Endothelial cell of umbilical vein (primary cell): ENCODE measurements around the gene ZBTB14. TPM values are rescaled to one million over a fixed set of nuclear protein-coding genes. Genes with fewer than 3 reads are reported as not detected.

Experiments used
- BruUV-seq: library from RNA; stranded (reverse); fragments of 400-500 nt; replicated peaks from 2 replicates; lab custom pipeline; 2021; lab: Mats Ljungman, UMichigan
- CTCF ChIA-PET: fragments of 300-600, 350-600 bp; sonication (Branson Sonifier 250); formaldehyde crosslinking; loops from one replicate; lab custom pipeline; 2021; ENCODE audit warnings: antibody characterized with exemption, inconsistent platforms; lab: Charles Lee
- POLR2A ChIA-PET: fragments of 300-600, 350-600 bp; sonication (Branson Sonifier 250); formaldehyde crosslinking; loops from one replicate; lab custom pipeline; 2021; ENCODE audit warnings: antibody characterized with exemption, inconsistent platforms; lab: Charles Lee
- DNase-seq: peaks from one replicate; pipeline ENCODE4 v3.0.0-alpha.2; 2011; ENCODE audit warnings: low read depth, low spot score
- FAIRE-seq: peaks from 2 replicates; lab custom pipeline; 2011; peaks lifted over from hg19 to GRCh38; lab: Jason Lieb, UNC
- H2AFZ ChIP-seq: 2 replicates; pipeline ENCODE4 v1.6.0; 2012; ENCODE audit warnings: low read depth, low read length, control low read depth, inconsistent platforms
- H3K27ac ChIP-seq: 2 replicates; pipeline ENCODE4 v1.5.1; 2011; ENCODE audit warnings: low read depth, mild to moderate bottlenecking, control low read depth, low read length, moderate library complexity; ENCODE audit not compliant: insufficient read depth
- H3K27me3 ChIP-seq, 2 experiments: 2 replicates each; pipeline versions ENCODE4 v1.6.0 to v1.6.1; 2011; ENCODE audit warnings: low read length in 2 of 2, mixed read lengths in 1 of 2; ENCODE audit not compliant: control insufficient read depth in 2 of 2, insufficient read depth in 2 of 2
- H3K36me3 ChIP-seq, 2 experiments: 2 replicates in 1 of 2; 3 replicates in 1 of 2; pipeline ENCODE4 v1.5.1; 2011; ENCODE audit warnings: low read length in 2 of 2, mild to moderate bottlenecking in 1 of 2, moderate library complexity in 1 of 2; ENCODE audit not compliant: control insufficient read depth in 2 of 2, insufficient read depth in 2 of 2; ENCODE audit errors: extremely low read depth in 1 of 2
- H3K4me1 ChIP-seq: 3 replicates; pipeline ENCODE4 v1.5.1; 2011; ENCODE audit warnings: mild to moderate bottlenecking, low read length; ENCODE audit not compliant: control insufficient read depth, insufficient read depth; ENCODE audit errors: extremely low read depth
- H3K4me2 ChIP-seq: 2 replicates; pipeline ENCODE4 v1.6.1; 2011; ENCODE audit warnings: low read length, control low read depth, mixed read lengths; ENCODE audit not compliant: insufficient read depth
- H3K4me3 ChIP-seq, 3 experiments: fragments of 200-600 bp in 1 of 3; sonication (generic), shearing (Covaris generic) in 1 of 3; replicated peaks in 1 of 3; 2 replicates each; pipeline ENCODE4 v1.5.1; 2011 to 2016; ENCODE audit warnings: control low read depth in 3 of 3, low read length in 3 of 3, mild to moderate bottlenecking in 2 of 3, inconsistent platforms in 1 of 3, low read depth in 1 of 3, moderate library complexity in 1 of 3; ENCODE audit not compliant: insufficient read depth in 1 of 3
- H3K79me2 ChIP-seq: 2 replicates; pipeline ENCODE4 v1.6.0; 2012; ENCODE audit warnings: low read length, inconsistent platforms; ENCODE audit not compliant: control insufficient read depth, insufficient read depth
- H3K9ac ChIP-seq: replicated peaks from 2 replicates; pipeline ENCODE3; 2011; ENCODE audit warnings: low read length, control low read depth; ENCODE audit not compliant: insufficient read depth; ENCODE audit errors: extremely low read depth
- H3K9me1 ChIP-seq: replicated peaks from 3 replicates; pipeline ENCODE4 v1.6.0; 2011; ENCODE audit warnings: mild to moderate bottlenecking, low read length; ENCODE audit not compliant: control insufficient read depth, insufficient read depth; ENCODE audit errors: extremely low read depth
- H3K9me3 ChIP-seq: replicated peaks from 2 replicates; pipeline ENCODE4 v1.5.1; 2012; ENCODE audit warnings: low read length, inconsistent platforms; ENCODE audit not compliant: control insufficient read depth, insufficient read depth
- H4K20me1 ChIP-seq: replicated peaks from 2 replicates; pipeline ENCODE3; 2011; ENCODE audit warnings: mild to moderate bottlenecking, low read length; ENCODE audit not compliant: control insufficient read depth, insufficient read depth; ENCODE audit errors: extremely low read depth
- EZH2 ChIP-seq: IDR thresholded peaks from 2 replicates; pipeline ENCODE4 v1.6.1; 2012; ENCODE audit warnings: borderline replicate concordance, low read depth, mild to moderate bottlenecking, moderate library complexity, low read length, inconsistent platforms; ENCODE audit not compliant: severe bottlenecking
- FOS ChIP-seq: IDR thresholded peaks from 2 replicates; pipeline ENCODE4 v1.6.1; 2011; ENCODE audit warnings: mild to moderate bottlenecking, low read length, moderate library complexity, borderline replicate concordance; ENCODE audit not compliant: insufficient read depth
- JUN ChIP-seq: IDR thresholded peaks from 2 replicates; pipeline ENCODE4 v1.6.1; 2011; ENCODE audit warnings: borderline replicate concordance, low read depth; ENCODE audit not compliant: insufficient read length, insufficient read depth
- MAX ChIP-seq: IDR thresholded peaks from 2 replicates; pipeline ENCODE4 v1.6.1; 2011; ENCODE audit not compliant: insufficient read depth, insufficient read length
- MYC ChIP-seq: IDR thresholded peaks from one replicate; pipeline ENCODE4 v1.6.1; 2011; ENCODE audit warnings: mild to moderate bottlenecking, low read depth, low read length
- POLR2A ChIP-seq: IDR thresholded peaks from 2 replicates; pipeline ENCODE4 v1.6.1; 2012; ENCODE audit warnings: low read depth, mild to moderate bottlenecking, control low read depth, low read length
- POLR2AphosphoS5 ChIP-seq: IDR thresholded peaks from 2 replicates; pipeline ENCODE4 v1.6.1; 2012; ENCODE audit warnings: low read depth, mild to moderate bottlenecking, control low read depth, low read length, moderate library complexity; ENCODE audit not compliant: insufficient read depth
- dilution Hi-C: fragments of 300-500 bp; cut with MboI; formaldehyde crosslinking; loops from one replicate; pipeline ENCODE4 v1.15.0; 2019; ENCODE audit warnings: low sequenced_read_pairs; ENCODE audit not compliant: extremely low pct_ligation_motif_present
- intact Hi-C: fragments of 100-400 bp; cut with micrococcal nuclease; formaldehyde crosslinking; loops from one replicate; pipeline ENCODE4 v1.10.0; 2022
- polyA plus RNA-seq, 4 experiments: library from polyadenylated mRNA; depleted of rRNA in 3 of 4; stranded (reverse) in 3 of 4; unstranded in 1 of 4; fragments of >200 nt; gene quantifications; 2 replicates each; pipeline versions ENCODE4 v1.2.1 to v1.2.3, GENCODE V29; 2011 to 2012; ENCODE audit warnings: missing spikeins in 1 of 4
- total RNA-seq: library from RNA; stranded (reverse); gene quantifications from 2 replicates; pipeline ENCODE4 v1.2.3, GENCODE V29; 2021
- TF ChIP-seq, protein P1 (sequence below), 2 donors: IDR thresholded peaks; 1 replicate in 1 of 2; 2 replicates in 1 of 2; pipeline ENCODE4 v1.5.1; 2011; ENCODE audit warnings: low read length in 2 of 2, mild to moderate bottlenecking in 2 of 2, moderate library complexity in 2 of 2, control low read depth in 1 of 2, inconsistent platforms in 1 of 2, low read depth in 1 of 2; ENCODE audit not compliant: insufficient read depth in 1 of 2; ENCODE audit errors: extremely low read depth in 1 of 2

The ZBTB14 gene
- total and polyA plus RNA-seq, 2 donors (not counting 3 experiments of a cell fraction or from before 2014, with no cell fraction given), result 5.5 to 13.7 TPM

- CTCF ChIA-PET, result no interaction called here
- no TSS peak for BruUV-seq
- dilution Hi-C loops, result no loop called here
Observed at GRCh38 chr18:5275872-5276271, 19.7 kb downstream of the ZBTB14 start.

GRCh38 chr18:5268874-5269273, 26.7 kb downstream of the ZBTB14 start:
- no TSS peak for BruUV-seq
- no peak for TF ChIP-seq POLR2AphosphoS5
- TF ChIP-seq MYC, result no peak
- no peak for TF ChIP-seq FOS
- TF ChIP-seq, protein P1, sequence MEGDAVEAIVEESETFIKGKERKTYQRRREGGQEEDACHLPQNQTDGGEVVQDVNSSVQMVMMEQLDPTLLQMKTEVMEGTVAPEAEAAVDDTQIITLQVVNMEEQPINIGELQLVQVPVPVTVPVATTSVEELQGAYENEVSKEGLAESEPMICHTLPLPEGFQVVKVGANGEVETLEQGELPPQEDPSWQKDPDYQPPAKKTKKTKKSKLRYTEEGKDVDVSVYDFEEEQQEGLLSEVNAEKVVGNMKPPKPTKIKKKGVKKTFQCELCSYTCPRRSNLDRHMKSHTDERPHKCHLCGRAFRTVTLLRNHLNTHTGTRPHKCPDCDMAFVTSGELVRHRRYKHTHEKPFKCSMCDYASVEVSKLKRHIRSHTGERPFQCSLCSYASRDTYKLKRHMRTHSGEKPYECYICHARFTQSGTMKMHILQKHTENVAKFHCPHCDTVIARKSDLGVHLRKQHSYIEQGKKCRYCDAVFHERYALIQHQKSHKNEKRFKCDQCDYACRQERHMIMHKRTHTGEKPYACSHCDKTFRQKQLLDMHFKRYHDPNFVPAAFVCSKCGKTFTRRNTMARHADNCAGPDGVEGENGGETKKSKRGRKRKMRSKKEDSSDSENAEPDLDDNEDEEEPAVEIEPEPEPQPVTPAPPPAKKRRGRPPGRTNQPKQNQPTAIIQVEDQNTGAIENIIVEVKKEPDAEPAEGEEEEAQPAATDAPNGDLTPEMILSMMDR (IDR thresholded peaks at IDR 0.05; ENCODE audit: extremely low read depth in 1 of 2, insufficient read depth in 1 of 2, low read depth in 1 of 2, low read length in 2 of 2), result no peak
- no peak for TF ChIP-seq JUN
- TF ChIP-seq POLR2A, result no peak
- no peak for TF ChIP-seq MAX
- no peak for TF ChIP-seq EZH2
- no peak for FAIRE-seq
- CTCF ChIA-PET, result no interaction called here
- Histone ChIP-seq H3K27ac (no peak overlapping the region), H2AFZ (no peak overlapping the region), H3K36me3 (no peaks in the 10 kb centered on the region), H3K9me3 (no peaks in the 10 kb centered on the region), H3K27me3 (no peaks in the 10 kb centered on the region), H3K4me2 (no peak overlapping the region), H3K4me3 (no peak overlapping the region), H3K79me2 (no peaks in the 10 kb centered on the region), H3K9ac (no peak overlapping the region), H3K9me1 (no peaks in the 10 kb centered on the region), H4K20me1 (no peaks in the 10 kb centered on the region), H3K4me1 (no peaks in the 10 kb centered on the region)
- dilution Hi-C loops (no loop called here), intact Hi-C loops (no loop called here)
- no peak for DNase-seq
- POLR2A ChIA-PET, result no interaction called here

More at GRCh38 chr18:5275872-5276271, 19.7 kb downstream of the ZBTB14 start:
- Histone ChIP-seq H3K4me1 (no peaks in the 10 kb centered on the region), H3K9me3 (no peaks in the 10 kb centered on the region), H3K4me2 (no peak overlapping the region), H4K20me1 (no peaks in the 10 kb centered on the region), H3K4me3 (no peak overlapping the region), H3K36me3 (no peaks in the 10 kb centered on the region), H3K9ac (no peak overlapping the region), H3K79me2 (no peaks in the 10 kb centered on the region), H3K9me1 (no peaks in the 10 kb centered on the region), H3K27me3 (peaks cover 0 to 3% of the 10 kb centered on the region in 2 experiments), H3K27ac (no peak overlapping the region), H2AFZ (no peak overlapping the region)
- POLR2A ChIA-PET, result no interaction called here
- FAIRE-seq (no peak), DNase-seq (no peak)
- intact Hi-C loops, result no loop called here
- TF ChIP-seq JUN, result no peak
- no peak for TF ChIP-seq EZH2
